Right forelimb (tissue), 1 donor: ENCODE measurements around the gene DBNDD2.

Experiments
- DNase-seq: peaks from one replicate; pipeline ENCODE4 v3.0.0-alpha.2; 2018

DBNDD2 gene

DNA sequence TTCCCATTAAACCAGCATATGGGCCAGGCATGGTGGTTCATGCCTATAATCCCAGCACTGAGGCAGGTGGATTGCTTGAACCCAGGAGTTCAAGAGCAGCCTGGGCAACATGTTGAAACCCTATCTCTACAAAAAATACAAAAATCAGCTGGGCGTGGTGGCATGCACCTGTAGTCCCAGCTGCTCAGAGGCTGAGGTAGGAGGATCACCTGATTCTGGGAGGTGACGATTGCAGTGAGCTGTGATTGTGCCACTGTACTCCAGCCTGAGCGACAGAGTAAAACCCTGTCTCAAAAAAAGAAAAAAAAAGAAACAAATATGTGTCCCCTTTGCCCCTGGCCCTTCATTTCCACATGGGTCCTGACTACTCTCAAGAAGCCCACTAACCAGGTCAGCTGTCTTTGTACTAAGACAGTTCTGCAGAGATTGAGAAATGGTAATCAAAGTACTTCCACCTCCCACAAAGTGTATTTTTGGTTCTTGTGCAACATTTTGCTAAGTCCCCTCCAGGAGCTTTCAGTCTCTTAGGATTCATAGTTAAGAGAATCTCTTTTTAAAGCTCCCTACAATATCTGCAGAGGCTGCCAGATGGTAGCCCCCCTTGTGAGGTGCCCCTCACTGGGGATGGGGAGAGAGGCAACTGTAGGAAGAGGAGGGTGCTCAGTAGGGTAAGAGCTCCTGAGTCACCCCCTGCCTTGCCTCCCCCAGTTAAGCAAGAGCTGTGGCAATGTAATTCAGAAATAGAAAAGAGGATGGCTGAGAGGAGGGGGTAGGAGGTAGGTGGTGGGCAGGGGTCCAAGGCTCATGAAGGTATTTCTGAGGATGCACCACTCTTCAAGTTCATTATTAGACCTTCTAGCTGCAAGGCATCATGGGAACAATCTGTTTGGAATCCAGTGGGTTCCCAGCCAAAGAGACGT lies 44.9 kb downstream of the DBNDD2 start:
- DNase-seq = no peak

DNA sequence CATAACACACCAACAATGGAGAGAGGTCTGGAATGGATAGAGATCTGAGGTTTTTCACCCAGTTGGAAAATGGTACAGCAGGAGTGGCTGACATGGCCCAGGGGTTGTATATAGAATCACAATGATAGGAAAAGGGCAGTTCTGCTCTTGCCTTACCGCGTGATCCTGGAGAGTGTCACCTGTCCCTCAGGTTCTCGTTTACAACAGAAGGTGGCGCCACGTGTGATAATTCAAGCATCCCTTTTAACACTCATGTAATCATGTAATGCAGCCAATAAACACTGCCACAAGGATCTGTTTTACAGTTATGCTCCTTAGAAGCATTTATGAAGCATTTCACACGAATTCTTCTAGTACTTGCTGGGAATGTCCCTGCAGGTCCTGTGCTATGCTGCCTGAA lies 48.5 kb downstream of the DBNDD2 start:
- no peak for DNase-seq

DNA sequence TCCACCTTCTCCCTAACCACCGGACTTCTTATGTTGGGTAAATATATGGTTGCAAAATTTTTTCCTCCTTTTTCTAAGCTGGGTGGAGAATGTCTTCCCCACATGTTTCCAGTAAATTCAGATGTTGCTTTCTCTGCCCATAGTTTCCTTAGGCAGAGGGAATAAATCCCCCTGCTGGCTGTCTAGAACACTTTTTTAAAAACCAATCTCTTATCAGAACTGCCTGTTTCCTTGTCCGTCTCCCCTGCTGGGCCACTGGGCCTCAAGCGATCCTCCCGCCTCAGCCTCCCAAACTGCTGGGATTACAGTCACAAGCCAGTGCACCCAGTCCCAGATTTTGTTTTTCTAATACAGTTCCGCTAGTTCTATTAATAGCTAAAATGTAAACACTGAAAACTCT lies 51.5 kb downstream of the DBNDD2 start:
- DNase-seq = no peak
